K562 (cell line): ENCODE data around the gene SMARCC1. TPM values are rescaled to one million over a fixed set of nuclear protein-coding genes. Genes with fewer than 3 reads are reported as not detected.

Source experiments
- CEBPB ChIP-seq: fragments of 450-650 bp; IDR thresholded peaks from 2 replicates; pipeline ENCODE4 v1.6.1; 2016; ENCODE audit warnings: missing genetic modification characterization, missing compliant biosample characterization
- HDGF ChIP-seq: fragments of 450-650 bp; IDR thresholded peaks from 2 replicates; pipeline ENCODE4 v1.6.1; 2016
- HNRNPLL ChIP-seq: fragments of 200-400 bp; formaldehyde crosslinking; IDR thresholded peaks from 2 replicates; pipeline ENCODE4 v1.6.1; 2017; ENCODE audit warnings: low read length, low read depth, mild to moderate bottlenecking; ENCODE audit not compliant: poor library complexity, severe bottlenecking
- MEF2A ChIP-seq: IDR thresholded peaks from 2 replicates; pipeline ENCODE4 v1.6.1; 2011; ENCODE audit warnings: low read depth, mild to moderate bottlenecking, low read length, moderate library complexity; ENCODE audit not compliant: control insufficient read depth
- NR2C2 ChIP-seq, 2 experiments: fragments of 200-800 bp in 1 of 2; sonication (Bioruptor generic) in 1 of 2; sonication (generic) in 1 of 2; formaldehyde crosslinking in 1 of 2; IDR thresholded peaks; 2 replicates each; pipeline versions ENCODE4 v1.6.1 to v1.8.0; 2016 to 2022; ENCODE audit warnings: mild to moderate bottlenecking in 1 of 2, missing compliant biosample characterization in 1 of 2, missing genetic modification characterization in 1 of 2, missing genetic modification reagents in 1 of 2
- PTRF ChIP-seq: fragments of 450-650 bp; IDR thresholded peaks from 2 replicates; pipeline ENCODE4 v1.6.1; 2016; ENCODE audit warnings: mild to moderate bottlenecking, missing genetic modification characterization, missing compliant biosample characterization
- RAD21 ChIP-seq, 2 experiments: fragments of 250-450 bp in 1 of 2; fragments of 450-650 bp in 1 of 2; sonication (Bioruptor Pico) in 1 of 2; formaldehyde crosslinking in 1 of 2; IDR thresholded peaks in 1 of 2; conservative IDR thresholded peaks in 1 of 2; 2 replicates each; pipeline versions ENCODE4 v1.4.0 to v1.8.0; 2020 to 2022; ENCODE audit warnings: mild to moderate bottlenecking in 2 of 2, moderate library complexity in 1 of 2
- SP1 ChIP-seq: sonication (generic); formaldehyde crosslinking; IDR thresholded peaks from 2 replicates; pipeline ENCODE4 v1.8.1; 2022; ENCODE audit warnings: mild to moderate bottlenecking, missing genetic modification reagents
- TAF15 ChIP-seq: fragments of 200-400 bp; formaldehyde crosslinking; IDR thresholded peaks from 2 replicates; pipeline ENCODE4 v1.6.1; 2017; ENCODE audit warnings: mild to moderate bottlenecking, low read depth, low read length, moderate library complexity
- TGIF2 ChIP-seq: sonication (generic); formaldehyde crosslinking; IDR thresholded peaks from 2 replicates; pipeline ENCODE4 v1.8.1; 2022; ENCODE audit warnings: mild to moderate bottlenecking, missing genetic modification reagents, moderate library complexity
- ZBTB17 ChIP-seq: fragments of 450-650 bp; formaldehyde crosslinking; IDR thresholded peaks from 2 replicates; pipeline ENCODE4 v1.4.0; 2020; ENCODE audit warnings: mild to moderate bottlenecking
- ZNF583 ChIP-seq: fragments of 250-450 bp; sonication (Bioruptor Pico); IDR thresholded peaks from 2 replicates; pipeline ENCODE4 v1.4.0; 2020
- polyA plus RNA-seq, 8 experiments: library from polyadenylated mRNA; depleted of rRNA in 4 of 8; stranded (reverse) in 5 of 8; unstranded in 3 of 8; fragments of >200 nt; fragmentation: Nextera tagmentation in 2 of 8; fragmentation: Illumina TruSeq in 1 of 8; extraction: Ambion mirVana in 2 of 8; extraction: Trizol in 1 of 8; gene quantifications; 2 replicates each; pipeline versions ENCODE4 v1.2.1 to v1.2.3, GENCODE V29; 2011 to 2014; ENCODE audit warnings: inconsistent platforms in 1 of 8, missing spikeins in 1 of 8
- total RNA-seq, 7 experiments: library from RNA; depleted of rRNA in 6 of 7; stranded (reverse); fragments of >200 nt in 6 of 7; fragmentation: Illumina TruSeq in 2 of 7; extraction: Trizol in 2 of 7; gene quantifications; 2 replicates each; pipeline versions ENCODE4 v1.2.1 to v1.2.3, GENCODE V29; 2011 to 2021; ENCODE audit warnings: low replicate concordance in 1 of 7
- TF ChIP-seq, protein P1 (sequence below): fragments of 450-650 bp; formaldehyde crosslinking; IDR thresholded peaks from 2 replicates; pipeline ENCODE4 v1.4.0; 2020; ENCODE audit warnings: mild to moderate bottlenecking, mixed read lengths
- TF ChIP-seq, protein P2 (sequence below): fragments of 450-650 bp; formaldehyde crosslinking; IDR thresholded peaks from 2 replicates; pipeline ENCODE4 v1.4.0; 2022; ENCODE audit warnings: missing genetic modification characterization
- TF ChIP-seq, protein P3 (sequence below): sonication (generic); formaldehyde crosslinking; IDR thresholded peaks from 2 replicates; pipeline ENCODE4 v1.8.0; 2022; ENCODE audit warnings: missing genetic modification reagents, mild to moderate bottlenecking, borderline replicate concordance
- TF ChIP-seq, protein P4 (sequence below): fragments of 150-350 bp; conservative IDR thresholded peaks from 2 replicates; pipeline ENCODE4 v1.6.1; 2014; ENCODE audit warnings: low read length
- TF ChIP-seq, protein P5 (sequence below): fragments of 450-650 bp; conservative IDR thresholded peaks from 2 replicates; pipeline ENCODE4 v1.6.1; 2016; ENCODE audit warnings: missing genetic modification characterization, low read depth, mild to moderate bottlenecking, missing compliant biosample characterization, moderate library complexity
- TF ChIP-seq, protein P6 (sequence below): sonication (generic); formaldehyde crosslinking; IDR thresholded peaks from 2 replicates; pipeline ENCODE4 v1.8.1; 2022; ENCODE audit warnings: missing genetic modification reagents

The SMARCC1 gene
- total and polyA plus RNA-seq, 9 of the 15 experiments (the other 6 are each of a cell fraction or from before 2014, with no cell fraction given): 20.7 to 199 (median 66.0) TPM

DNA sequence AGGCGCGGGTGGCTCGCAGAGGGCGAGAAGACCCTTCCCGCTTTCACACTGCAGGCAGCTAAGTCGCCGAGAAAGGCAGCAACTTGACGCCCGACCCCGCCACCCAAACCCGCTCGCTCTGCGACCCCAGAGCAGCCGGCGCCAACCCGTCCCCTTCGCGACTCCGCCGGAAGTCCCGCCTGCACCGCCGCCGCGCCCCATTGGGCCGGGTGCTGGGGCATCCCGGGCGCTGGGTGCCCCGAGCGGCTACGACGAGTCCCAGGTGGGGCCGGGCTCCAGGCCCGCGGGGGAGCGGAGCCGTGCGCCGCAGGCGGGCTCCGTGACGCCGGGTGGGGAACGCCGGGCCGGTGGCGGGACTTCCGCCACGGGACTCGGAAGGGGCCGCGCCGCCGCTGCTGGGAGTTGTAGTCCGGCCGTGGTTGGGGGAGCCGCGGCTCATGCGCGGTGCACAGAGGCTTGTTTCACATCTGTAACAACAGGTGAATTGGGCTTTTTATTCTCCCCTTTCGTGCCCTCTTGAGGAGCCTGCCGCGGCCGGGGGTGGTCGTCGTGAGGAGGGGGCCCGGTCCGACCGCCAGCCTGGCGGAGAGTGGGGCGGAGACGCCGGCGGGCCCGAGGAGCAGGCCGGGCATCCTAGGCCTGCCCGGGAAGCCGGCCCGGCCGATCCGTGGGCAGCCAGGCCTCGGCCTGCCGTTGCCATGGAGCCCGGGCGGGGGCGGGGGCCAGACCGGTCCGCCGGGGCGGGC is 21.2 kb upstream of the SMARCC1 start, which contains the start of gene DHX30 (continued):
- TF ChIP-seq, protein P1, sequence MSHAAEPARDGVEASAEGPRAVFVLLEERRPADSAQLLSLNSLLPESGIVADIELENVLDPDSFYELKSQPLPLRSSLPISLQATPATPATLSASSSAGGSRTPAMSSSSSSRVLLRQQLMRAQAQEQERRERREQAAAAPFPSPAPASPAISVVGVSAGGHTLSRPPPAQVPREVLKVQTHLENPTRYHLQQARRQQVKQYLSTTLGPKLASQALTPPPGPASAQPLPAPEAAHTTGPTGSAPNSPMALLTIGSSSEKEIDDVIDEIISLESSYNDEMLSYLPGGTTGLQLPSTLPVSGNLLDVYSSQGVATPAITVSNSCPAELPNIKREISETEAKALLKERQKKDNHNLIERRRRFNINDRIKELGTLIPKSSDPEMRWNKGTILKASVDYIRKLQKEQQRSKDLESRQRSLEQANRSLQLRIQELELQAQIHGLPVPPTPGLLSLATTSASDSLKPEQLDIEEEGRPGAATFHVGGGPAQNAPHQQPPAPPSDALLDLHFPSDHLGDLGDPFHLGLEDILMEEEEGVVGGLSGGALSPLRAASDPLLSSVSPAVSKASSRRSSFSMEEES (CRISPR knock-in tag): no peak
- TF ChIP-seq, protein P2, sequence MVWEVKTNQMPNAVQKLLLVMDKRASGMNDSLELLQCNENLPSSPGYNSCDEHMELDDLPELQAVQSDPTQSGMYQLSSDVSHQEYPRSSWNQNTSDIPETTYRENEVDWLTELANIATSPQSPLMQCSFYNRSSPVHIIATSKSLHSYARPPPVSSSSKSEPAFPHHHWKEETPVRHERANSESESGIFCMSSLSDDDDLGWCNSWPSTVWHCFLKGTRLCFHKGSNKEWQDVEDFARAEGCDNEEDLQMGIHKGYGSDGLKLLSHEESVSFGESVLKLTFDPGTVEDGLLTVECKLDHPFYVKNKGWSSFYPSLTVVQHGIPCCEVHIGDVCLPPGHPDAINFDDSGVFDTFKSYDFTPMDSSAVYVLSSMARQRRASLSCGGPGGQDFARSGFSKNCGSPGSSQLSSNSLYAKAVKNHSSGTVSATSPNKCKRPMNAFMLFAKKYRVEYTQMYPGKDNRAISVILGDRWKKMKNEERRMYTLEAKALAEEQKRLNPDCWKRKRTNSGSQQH (CRISPR knock-in tag): no peak
- TF ChIP-seq TGIF2: no peak; the same call in 1 of the 2 replicates
- no peak for TF ChIP-seq CEBPB (tag)
- TF ChIP-seq, protein P3, sequence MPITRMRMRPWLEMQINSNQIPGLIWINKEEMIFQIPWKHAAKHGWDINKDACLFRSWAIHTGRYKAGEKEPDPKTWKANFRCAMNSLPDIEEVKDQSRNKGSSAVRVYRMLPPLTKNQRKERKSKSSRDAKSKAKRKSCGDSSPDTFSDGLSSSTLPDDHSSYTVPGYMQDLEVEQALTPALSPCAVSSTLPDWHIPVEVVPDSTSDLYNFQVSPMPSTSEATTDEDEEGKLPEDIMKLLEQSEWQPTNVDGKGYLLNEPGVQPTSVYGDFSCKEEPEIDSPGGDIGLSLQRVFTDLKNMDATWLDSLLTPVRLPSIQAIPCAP (CRISPR knock-in tag): no peak
- TF ChIP-seq, protein P4, sequence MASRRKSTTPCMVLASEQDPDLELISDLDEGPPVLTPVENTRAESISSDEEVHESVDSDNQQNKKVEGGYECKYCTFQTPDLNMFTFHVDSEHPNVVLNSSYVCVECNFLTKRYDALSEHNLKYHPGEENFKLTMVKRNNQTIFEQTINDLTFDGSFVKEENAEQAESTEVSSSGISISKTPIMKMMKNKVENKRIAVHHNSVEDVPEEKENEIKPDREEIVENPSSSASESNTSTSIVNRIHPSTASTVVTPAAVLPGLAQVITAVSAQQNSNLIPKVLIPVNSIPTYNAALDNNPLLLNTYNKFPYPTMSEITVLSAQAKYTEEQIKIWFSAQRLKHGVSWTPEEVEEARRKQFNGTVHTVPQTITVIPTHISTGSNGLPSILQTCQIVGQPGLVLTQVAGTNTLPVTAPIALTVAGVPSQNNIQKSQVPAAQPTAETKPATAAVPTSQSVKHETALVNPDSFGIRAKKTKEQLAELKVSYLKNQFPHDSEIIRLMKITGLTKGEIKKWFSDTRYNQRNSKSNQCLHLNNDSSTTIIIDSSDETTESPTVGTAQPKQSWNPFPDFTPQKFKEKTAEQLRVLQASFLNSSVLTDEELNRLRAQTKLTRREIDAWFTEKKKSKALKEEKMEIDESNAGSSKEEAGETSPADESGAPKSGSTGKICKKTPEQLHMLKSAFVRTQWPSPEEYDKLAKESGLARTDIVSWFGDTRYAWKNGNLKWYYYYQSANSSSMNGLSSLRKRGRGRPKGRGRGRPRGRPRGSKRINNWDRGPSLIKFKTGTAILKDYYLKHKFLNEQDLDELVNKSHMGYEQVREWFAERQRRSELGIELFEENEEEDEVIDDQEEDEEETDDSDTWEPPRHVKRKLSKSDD: no peak; the same call in 1 of the 2 replicates
- TF ChIP-seq ZNF583 (CRISPR knock-in tag): no peak
- no peak for TF ChIP-seq HNRNPLL
- TF ChIP-seq HDGF: no peak
- peak; percentile 12 for TF ChIP-seq ZBTB17
- TF ChIP-seq, protein P5, sequence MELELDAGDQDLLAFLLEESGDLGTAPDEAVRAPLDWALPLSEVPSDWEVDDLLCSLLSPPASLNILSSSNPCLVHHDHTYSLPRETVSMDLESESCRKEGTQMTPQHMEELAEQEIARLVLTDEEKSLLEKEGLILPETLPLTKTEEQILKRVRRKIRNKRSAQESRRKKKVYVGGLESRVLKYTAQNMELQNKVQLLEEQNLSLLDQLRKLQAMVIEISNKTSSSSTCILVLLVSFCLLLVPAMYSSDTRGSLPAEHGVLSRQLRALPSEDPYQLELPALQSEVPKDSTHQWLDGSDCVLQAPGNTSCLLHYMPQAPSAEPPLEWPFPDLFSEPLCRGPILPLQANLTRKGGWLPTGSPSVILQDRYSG (tag): no peak
- TF ChIP-seq TAF15: no peak
- TF ChIP-seq, protein P6, sequence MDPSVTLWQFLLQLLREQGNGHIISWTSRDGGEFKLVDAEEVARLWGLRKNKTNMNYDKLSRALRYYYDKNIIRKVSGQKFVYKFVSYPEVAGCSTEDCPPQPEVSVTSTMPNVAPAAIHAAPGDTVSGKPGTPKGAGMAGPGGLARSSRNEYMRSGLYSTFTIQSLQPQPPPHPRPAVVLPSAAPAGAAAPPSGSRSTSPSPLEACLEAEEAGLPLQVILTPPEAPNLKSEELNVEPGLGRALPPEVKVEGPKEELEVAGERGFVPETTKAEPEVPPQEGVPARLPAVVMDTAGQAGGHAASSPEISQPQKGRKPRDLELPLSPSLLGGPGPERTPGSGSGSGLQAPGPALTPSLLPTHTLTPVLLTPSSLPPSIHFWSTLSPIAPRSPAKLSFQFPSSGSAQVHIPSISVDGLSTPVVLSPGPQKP: no peak
- peak; percentile 47; the same call in 1 of the 2 replicates for TF ChIP-seq SP1
- no peak for TF ChIP-seq RAD21 (CRISPR knock-in tag; conservative IDR thresholded peaks at IDR 0.05 in 1 of 2, IDR thresholded peaks at IDR 0.05 in 1 of 2)
- no peak for TF ChIP-seq NR2C2 (CRISPR knock-in tag; IDR thresholded peaks at IDR 0.05)
- peak; percentile 91 for TF ChIP-seq NR2C2 (tag; IDR thresholded peaks at IDR 0.05)
- TF ChIP-seq PTRF (tag): no peak
- TF ChIP-seq MEF2A: no peak
